ENCODE measurements around the gene CREB5. TPM values are rescaled to one million over a fixed set of nuclear protein-coding genes. Genes with fewer than 3 reads are reported as not detected.

Gene CREB5
- total RNA-seq, 1 experiment from 2014 or later: 1.3 TPM

DNA sequence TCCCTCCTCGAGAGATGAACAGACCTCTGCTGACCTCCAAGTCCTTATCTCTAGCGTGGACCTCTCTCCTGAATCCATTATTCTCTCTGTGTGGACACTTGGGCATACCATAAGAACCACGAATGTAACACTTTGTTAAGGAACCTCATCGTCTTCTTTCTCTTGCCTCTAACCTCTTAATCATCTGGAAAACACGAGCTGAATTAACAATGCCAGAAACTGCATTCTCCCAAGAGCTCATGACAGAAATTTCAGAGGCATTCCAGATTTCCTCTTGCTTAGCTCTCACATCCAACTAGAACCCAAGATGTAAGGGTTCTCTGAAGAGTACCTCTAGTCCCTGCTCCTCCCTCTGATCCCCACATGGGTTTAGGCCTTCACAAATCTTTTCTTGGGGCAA lies 444.3 kb downstream of the CREB5 start (continued):
- TF ChIP-seq, protein P1, sequence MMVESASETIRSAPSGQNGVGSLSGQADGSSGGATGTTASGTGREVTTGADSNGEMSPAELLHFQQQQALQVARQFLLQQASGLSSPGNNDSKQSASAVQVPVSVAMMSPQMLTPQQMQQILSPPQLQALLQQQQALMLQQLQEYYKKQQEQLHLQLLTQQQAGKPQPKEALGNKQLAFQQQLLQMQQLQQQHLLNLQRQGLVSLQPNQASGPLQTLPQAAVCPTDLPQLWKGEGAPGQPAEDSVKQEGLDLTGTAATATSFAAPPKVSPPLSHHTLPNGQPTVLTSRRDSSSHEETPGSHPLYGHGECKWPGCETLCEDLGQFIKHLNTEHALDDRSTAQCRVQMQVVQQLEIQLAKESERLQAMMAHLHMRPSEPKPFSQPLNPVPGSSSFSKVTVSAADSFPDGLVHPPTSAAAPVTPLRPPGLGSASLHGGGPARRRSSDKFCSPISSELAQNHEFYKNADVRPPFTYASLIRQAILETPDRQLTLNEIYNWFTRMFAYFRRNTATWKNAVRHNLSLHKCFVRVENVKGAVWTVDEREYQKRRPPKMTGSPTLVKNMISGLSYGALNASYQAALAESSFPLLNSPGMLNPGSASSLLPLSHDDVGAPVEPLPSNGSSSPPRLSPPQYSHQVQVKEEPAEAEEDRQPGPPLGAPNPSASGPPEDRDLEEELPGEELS (CRISPR knock-in tag; IDR thresholded peaks at IDR 0.05): no peak
- no peak for TF ChIP-seq NFATC4 (CRISPR knock-in tag; IDR thresholded peaks at IDR 0.05)
- TF ChIP-seq, protein P2, sequence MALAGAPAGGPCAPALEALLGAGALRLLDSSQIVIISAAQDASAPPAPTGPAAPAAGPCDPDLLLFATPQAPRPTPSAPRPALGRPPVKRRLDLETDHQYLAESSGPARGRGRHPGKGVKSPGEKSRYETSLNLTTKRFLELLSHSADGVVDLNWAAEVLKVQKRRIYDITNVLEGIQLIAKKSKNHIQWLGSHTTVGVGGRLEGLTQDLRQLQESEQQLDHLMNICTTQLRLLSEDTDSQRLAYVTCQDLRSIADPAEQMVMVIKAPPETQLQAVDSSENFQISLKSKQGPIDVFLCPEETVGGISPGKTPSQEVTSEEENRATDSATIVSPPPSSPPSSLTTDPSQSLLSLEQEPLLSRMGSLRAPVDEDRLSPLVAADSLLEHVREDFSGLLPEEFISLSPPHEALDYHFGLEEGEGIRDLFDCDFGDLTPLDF (CRISPR knock-in tag; IDR thresholded peaks at IDR 0.05): no peak
- TF ChIP-seq, protein P3, sequence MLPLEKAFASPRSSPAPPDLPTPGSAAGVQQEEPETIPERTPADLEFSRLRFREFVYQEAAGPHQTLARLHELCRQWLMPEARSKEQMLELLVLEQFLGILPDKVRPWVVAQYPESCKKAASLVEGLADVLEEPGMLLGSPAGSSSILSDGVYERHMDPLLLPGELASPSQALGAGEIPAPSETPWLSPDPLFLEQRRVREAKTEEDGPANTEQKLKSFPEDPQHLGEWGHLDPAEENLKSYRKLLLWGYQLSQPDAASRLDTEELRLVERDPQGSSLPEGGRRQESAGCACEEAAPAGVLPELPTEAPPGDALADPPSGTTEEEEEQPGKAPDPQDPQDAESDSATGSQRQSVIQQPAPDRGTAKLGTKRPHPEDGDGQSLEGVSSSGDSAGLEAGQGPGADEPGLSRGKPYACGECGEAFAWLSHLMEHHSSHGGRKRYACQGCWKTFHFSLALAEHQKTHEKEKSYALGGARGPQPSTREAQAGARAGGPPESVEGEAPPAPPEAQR (CRISPR knock-in tag; IDR thresholded peaks at IDR 0.05): no peak

DNA sequence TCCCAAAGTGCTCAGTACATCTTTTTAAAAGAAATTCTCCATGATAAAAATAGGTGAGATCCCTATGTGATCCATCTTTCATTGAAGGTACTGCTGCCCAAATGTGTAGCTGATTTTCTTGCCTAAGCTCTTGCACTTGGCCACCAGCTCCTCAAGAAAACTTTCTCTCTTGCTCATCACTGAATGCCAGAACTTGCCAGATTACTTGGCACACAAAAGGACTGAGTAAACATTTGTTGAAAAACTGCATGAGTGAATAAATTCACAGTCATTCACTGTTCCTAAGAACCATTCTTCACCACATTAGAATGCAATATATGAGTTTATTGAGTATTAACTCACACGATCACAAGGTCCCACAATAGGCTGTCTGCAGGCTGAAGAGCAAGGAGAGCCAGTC lies 445.9 kb downstream of the CREB5 start:
- no peak for ATAC-seq
- Mint-ChIP-seq H3K9me3 (no peaks in the 10 kb centered on the region), H3K4me1 (peaks cover 8% of the 10 kb centered on the region), H3K36me3 (no peaks in the 10 kb centered on the region), H3K27me3 (ENCODE audit: low read depth) (peaks cover 10% of the 10 kb centered on the region), H3K27ac (no peak overlapping the region), H3K4me3 (no peak overlapping the region)
- DNase-seq (ENCODE audit: low spot score): no peak
- TF ChIP-seq ESRRA (CRISPR knock-in tag; IDR thresholded peaks at IDR 0.05; ENCODE audit: borderline replicate concordance): no peak
- TF ChIP-seq FOXK1 (CRISPR knock-in tag; IDR thresholded peaks at IDR 0.05): no peak
- POLR2A ChIA-PET: no interaction called here
- CTCF ChIA-PET: no interaction called here

DNA sequence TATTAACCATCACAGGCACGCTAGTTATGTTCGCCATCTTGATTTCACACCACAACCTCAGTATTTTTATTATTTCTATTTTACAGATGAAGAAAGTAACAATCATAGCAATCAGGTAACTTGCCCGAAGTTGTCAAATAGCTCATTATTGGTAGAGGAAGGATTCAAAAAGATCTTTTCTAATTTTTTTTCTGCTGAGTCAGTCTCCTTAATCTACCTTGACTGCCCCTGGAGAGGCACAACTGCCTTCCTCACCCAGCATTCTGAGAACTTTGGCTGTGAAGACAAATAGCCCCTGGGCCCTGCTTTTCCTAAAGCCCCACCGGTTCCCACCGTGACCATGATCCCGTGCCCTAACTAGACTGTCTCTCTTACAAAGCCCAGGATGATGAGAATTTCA lies 446.6 kb downstream of the CREB5 start:
- DNase-seq (ENCODE audit: low spot score) (no peak), ATAC-seq (no peak)
- H3K36me3 Mint-ChIP-seq: no peaks in the 10 kb centered on the region
- H3K4me3 Mint-ChIP-seq: no peak overlapping the region
- H3K9me3 Mint-ChIP-seq: no peaks in the 10 kb centered on the region
- CTCF ChIA-PET: interaction anchor here (0.5 kb wide), 1 partner anchor 105 kb away, joined by 3 read pairs; no protein-coding TSS in a partner anchor
- H3K4me1 Mint-ChIP-seq: 0 out of 2 replicates have a peak, but pooled peaks cover 6% of the 10 kb centered on the region
- H3K27ac Mint-ChIP-seq: no peak overlapping the region
- POLR2A ChIA-PET: no interaction called here
- H3K27me3 Mint-ChIP-seq (ENCODE audit: low read depth): peaks cover 4% of the 10 kb centered on the region
- TF ChIP-seq, protein P4, sequence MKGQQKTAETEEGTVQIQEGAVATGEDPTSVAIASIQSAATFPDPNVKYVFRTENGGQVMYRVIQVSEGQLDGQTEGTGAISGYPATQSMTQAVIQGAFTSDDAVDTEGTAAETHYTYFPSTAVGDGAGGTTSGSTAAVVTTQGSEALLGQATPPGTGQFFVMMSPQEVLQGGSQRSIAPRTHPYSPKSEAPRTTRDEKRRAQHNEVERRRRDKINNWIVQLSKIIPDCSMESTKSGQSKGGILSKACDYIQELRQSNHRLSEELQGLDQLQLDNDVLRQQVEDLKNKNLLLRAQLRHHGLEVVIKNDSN (CRISPR knock-in tag; IDR thresholded peaks at IDR 0.05): no peak
- TF ChIP-seq GRHL2 (CRISPR knock-in tag; IDR thresholded peaks at IDR 0.05; ENCODE audit: insufficient replicate concordance, severe bottlenecking) (no peak), FOXK1 (CRISPR knock-in tag; IDR thresholded peaks at IDR 0.05) (no peak), ATF1 (CRISPR knock-in tag; IDR thresholded peaks at IDR 0.05) (no peak), GABPB1 (CRISPR knock-in tag; IDR thresholded peaks at IDR 0.05) (no peak), FOXP1 (CRISPR knock-in tag; IDR thresholded peaks at IDR 0.05; ENCODE audit: borderline replicate concordance) (no peak), ZNF396 (CRISPR knock-in tag; IDR thresholded peaks at IDR 0.05; ENCODE audit: borderline replicate concordance) (no peak), ZNF121 (CRISPR knock-in tag; IDR thresholded peaks at IDR 0.05) (no peak)
- TF ChIP-seq, protein P5, sequence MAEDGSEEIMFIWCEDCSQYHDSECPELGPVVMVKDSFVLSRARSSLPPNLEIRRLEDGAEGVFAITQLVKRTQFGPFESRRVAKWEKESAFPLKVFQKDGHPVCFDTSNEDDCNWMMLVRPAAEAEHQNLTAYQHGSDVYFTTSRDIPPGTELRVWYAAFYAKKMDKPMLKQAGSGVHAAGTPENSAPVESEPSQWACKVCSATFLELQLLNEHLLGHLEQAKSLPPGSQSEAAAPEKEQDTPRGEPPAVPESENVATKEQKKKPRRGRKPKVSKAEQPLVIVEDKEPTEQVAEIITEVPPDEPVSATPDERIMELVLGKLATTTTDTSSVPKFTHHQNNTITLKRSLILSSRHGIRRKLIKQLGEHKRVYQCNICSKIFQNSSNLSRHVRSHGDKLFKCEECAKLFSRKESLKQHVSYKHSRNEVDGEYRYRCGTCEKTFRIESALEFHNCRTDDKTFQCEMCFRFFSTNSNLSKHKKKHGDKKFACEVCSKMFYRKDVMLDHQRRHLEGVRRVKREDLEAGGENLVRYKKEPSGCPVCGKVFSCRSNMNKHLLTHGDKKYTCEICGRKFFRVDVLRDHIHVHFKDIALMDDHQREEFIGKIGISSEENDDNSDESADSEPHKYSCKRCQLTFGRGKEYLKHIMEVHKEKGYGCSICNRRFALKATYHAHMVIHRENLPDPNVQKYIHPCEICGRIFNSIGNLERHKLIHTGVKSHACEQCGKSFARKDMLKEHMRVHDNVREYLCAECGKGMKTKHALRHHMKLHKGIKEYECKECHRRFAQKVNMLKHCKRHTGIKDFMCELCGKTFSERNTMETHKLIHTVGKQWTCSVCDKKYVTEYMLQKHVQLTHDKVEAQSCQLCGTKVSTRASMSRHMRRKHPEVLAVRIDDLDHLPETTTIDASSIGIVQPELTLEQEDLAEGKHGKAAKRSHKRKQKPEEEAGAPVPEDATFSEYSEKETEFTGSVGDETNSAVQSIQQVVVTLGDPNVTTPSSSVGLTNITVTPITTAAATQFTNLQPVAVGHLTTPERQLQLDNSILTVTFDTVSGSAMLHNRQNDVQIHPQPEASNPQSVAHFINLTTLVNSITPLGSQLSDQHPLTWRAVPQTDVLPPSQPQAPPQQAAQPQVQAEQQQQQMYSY (CRISPR knock-in tag; IDR thresholded peaks at IDR 0.05): no peak
- TF ChIP-seq, protein P6, sequence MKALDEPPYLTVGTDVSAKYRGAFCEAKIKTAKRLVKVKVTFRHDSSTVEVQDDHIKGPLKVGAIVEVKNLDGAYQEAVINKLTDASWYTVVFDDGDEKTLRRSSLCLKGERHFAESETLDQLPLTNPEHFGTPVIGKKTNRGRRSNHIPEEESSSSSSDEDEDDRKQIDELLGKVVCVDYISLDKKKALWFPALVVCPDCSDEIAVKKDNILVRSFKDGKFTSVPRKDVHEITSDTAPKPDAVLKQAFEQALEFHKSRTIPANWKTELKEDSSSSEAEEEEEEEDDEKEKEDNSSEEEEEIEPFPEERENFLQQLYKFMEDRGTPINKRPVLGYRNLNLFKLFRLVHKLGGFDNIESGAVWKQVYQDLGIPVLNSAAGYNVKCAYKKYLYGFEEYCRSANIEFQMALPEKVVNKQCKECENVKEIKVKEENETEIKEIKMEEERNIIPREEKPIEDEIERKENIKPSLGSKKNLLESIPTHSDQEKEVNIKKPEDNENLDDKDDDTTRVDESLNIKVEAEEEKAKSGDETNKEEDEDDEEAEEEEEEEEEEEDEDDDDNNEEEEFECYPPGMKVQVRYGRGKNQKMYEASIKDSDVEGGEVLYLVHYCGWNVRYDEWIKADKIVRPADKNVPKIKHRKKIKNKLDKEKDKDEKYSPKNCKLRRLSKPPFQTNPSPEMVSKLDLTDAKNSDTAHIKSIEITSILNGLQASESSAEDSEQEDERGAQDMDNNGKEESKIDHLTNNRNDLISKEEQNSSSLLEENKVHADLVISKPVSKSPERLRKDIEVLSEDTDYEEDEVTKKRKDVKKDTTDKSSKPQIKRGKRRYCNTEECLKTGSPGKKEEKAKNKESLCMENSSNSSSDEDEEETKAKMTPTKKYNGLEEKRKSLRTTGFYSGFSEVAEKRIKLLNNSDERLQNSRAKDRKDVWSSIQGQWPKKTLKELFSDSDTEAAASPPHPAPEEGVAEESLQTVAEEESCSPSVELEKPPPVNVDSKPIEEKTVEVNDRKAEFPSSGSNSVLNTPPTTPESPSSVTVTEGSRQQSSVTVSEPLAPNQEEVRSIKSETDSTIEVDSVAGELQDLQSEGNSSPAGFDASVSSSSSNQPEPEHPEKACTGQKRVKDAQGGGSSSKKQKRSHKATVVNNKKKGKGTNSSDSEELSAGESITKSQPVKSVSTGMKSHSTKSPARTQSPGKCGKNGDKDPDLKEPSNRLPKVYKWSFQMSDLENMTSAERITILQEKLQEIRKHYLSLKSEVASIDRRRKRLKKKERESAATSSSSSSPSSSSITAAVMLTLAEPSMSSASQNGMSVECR (CRISPR knock-in tag; IDR thresholded peaks at IDR 0.05; ENCODE audit: borderline replicate concordance): no peak
- TF ChIP-seq, protein P2 (CRISPR knock-in tag; IDR thresholded peaks at IDR 0.05): no peak
- TF ChIP-seq, protein P7, sequence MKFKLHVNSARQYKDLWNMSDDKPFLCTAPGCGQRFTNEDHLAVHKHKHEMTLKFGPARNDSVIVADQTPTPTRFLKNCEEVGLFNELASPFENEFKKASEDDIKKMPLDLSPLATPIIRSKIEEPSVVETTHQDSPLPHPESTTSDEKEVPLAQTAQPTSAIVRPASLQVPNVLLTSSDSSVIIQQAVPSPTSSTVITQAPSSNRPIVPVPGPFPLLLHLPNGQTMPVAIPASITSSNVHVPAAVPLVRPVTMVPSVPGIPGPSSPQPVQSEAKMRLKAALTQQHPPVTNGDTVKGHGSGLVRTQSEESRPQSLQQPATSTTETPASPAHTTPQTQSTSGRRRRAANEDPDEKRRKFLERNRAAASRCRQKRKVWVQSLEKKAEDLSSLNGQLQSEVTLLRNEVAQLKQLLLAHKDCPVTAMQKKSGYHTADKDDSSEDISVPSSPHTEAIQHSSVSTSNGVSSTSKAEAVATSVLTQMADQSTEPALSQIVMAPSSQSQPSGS (CRISPR knock-in tag; IDR thresholded peaks at IDR 0.05; ENCODE audit: borderline replicate concordance, low read depth): no peak
